NCI-H2107 treated with DMSO at 0.1 percent for 48 hours (cell line): Measurements from ENCODE around the gene PRODH2.

Experiments used
- DNase-seq: peaks from one replicate; lab custom pipeline; 2025; ENCODE audit not compliant: unreplicated experiment; lab: John Stamatoyannopoulos, UW

Gene PRODH2

GRCh38 chr19:35812220-35813042, at the start of gene PRODH2:
Gene PRODH2 (minus strand): TSS chr19:35812845. CDS start chr19:35812805, 40 bp downstream.
- no peak for DNase-seq

GRCh38 chr19:35861640-35862160, 49.1 kb upstream of the PRODH2 start:
- DNase-seq: no peak

- no peak for DNase-seq
Measured at GRCh38 chr19:35860818-35861639, 48.4 kb upstream of the PRODH2 start.

GRCh38 chr19:35860436-35860817, 47.8 kb upstream of the PRODH2 start:
- no peak for DNase-seq

- no peak for DNase-seq
Measured at GRCh38 chr19:35859414-35859813, 46.8 kb upstream of the PRODH2 start.

- no peak for DNase-seq
Measured at GRCh38 chr19:35858311-35858710, 45.7 kb upstream of the PRODH2 start.

- no peak for DNase-seq
Measured at GRCh38 chr19:35856546-35857149, 44.0 kb upstream of the PRODH2 start, which contains the start of gene KIRREL2. Gene KIRREL2 (plus strand): TSS chr19:35856911. CDS start chr19:35857120, 209 bp downstream.

- DNase-seq: no peak
Measured at GRCh38 chr19:35853038-35853756, 40.6 kb upstream of the PRODH2 start.

- DNase-seq: no peak
Measured at GRCh38 chr19:35852029-35852780, 39.6 kb upstream of the PRODH2 start, which contains the start of gene NPHS1. Gene NPHS1 (minus strand): TSS chr19:35852504. CDS start chr19:35851837, 667 bp downstream.

- no peak for DNase-seq
Measured at GRCh38 chr19:35851213-35852028, 38.8 kb upstream of the PRODH2 start.

GRCh38 chr19:35848919-35849505, 36.4 kb upstream of the PRODH2 start:
- no peak for DNase-seq

- DNase-seq: no peak
Measured at GRCh38 chr19:35848486-35848885, 35.8 kb upstream of the PRODH2 start.

GRCh38 chr19:35847911-35848310, 35.3 kb upstream of the PRODH2 start:
- no peak for DNase-seq

GRCh38 chr19:35846038-35846668, 33.5 kb upstream of the PRODH2 start:
- peak; percentile 24 for DNase-seq

GRCh38 chr19:35845215-35846037, 32.8 kb upstream of the PRODH2 start:
- no peak for DNase-seq

- no peak for DNase-seq
Measured at GRCh38 chr19:35844482-35845214, 32.0 kb upstream of the PRODH2 start.
